22Rv1 (cell line): Measurements from ENCODE around the gene PDE4B.
"Not testable (repeated sequence)": the region's sequence is repeated elsewhere in the genome, so short reads cannot be mapped to it uniquely, and the experiment has no call there.

Experiments used
- H3K27ac ChIP-seq: fragments of 450-650 bp; 2 replicates; pipeline ENCODE4 v1.5.1; 2017
- CTCF ChIP-seq: fragments of 450-650 bp; IDR thresholded peaks from 2 replicates; pipeline ENCODE4 v1.5.1; 2017; ENCODE audit warnings: mild to moderate bottlenecking
- ZFX ChIP-seq: fragments of 450-650 bp; IDR thresholded peaks from 2 replicates; pipeline ENCODE4 v1.6.1; 2017; ENCODE audit warnings: antibody characterized with exemption, borderline replicate concordance

The PDE4B gene

GRCh38 chr1:66418021-66418420 is 625.3 kb downstream of the PDE4B start:
- TF ChIP-seq ZFX (no peak), CTCF (no peak)
- H3K27ac ChIP-seq, result no peak overlapping the region

- not testable (repeated sequence) for H3K27ac ChIP-seq
Observed at GRCh38 chr1:66420171-66420570, 627.5 kb downstream of the PDE4B start.

- not testable (repeated sequence) for H3K27ac ChIP-seq
Observed at GRCh38 chr1:66420906-66421305, 628.2 kb downstream of the PDE4B start.

GRCh38 chr1:66422804-66423203 is 630.1 kb downstream of the PDE4B start:
- TF ChIP-seq ZFX, result no peak
- TF ChIP-seq CTCF, result no peak
- no peak overlapping the region for H3K27ac ChIP-seq
